NCI-H446 (cell line): ENCODE results near the gene APOM.

Source experiments
- DNase-seq, 2 experiments: peaks; one replicate each; lab custom pipeline; 2025; lab: John Stamatoyannopoulos, UW

The APOM gene

DNA sequence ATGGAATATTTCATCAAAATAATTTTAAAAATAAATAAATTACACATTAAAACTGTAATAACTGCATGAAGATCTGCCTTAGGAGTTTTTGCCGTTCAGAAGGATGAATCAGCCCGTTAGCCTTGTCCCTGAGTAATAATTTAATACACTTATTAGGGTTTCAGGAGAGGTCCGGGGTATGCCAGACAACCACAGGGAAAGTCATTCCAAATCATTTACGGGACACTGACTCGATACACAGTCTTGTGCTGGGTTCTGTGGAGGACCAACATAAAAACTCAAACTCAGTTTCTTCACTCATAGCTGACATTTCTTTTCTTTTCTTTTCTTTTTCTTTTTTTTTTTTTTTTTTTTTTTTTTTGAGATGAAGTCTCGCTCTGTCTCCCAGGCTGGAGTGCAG is 50.2 kb downstream of the APOM start:
- no peak for DNase-seq

DNA sequence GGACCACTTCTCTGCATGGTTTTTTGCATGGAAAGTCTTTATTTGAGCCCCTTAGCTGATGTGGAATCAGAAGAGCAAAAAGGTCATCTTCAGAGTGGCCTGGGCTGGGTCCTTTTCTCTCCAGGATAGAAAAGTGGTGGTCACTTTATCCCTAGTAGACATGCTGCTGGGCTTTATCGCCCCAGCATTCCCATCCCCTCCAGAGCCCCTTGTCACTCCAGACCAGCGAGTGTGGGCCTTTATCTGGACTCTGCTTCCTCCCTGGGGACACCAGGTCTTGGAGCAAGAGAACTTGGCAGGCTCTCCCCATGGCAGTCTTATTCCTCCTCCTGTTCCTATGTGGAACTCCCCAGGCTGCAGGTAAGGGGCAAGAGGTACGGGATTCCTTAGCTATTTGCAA is 50.9 kb downstream of the APOM start, which contains the start of gene LY6G6F:
TSS of gene LY6G6F (plus strand) at position 268 of the 400 bp plus-strand sequence. CDS start at position 309, 41 bp downstream.
- no peak for DNase-seq

DNA sequence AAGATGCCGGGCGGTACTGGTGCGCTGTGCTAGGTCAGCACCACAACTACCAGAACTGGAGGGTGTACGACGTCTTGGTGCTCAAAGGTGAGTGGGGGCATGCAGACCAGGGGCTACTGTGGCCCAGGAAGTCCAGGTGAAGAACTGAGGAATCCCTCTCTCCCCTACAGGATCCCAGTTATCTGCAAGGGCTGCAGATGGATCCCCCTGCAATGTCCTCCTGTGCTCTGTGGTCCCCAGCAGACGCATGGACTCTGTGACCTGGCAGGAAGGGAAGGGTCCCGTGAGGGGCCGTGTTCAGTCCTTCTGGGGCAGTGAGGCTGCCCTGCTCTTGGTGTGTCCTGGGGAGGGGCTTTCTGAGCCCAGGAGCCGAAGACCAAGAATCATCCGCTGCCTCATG is 52.0 kb downstream of the APOM start:
- DNase-seq: no peak
